ENCODE measurements around the gene CPT1A.

Gene CPT1A

DNA sequence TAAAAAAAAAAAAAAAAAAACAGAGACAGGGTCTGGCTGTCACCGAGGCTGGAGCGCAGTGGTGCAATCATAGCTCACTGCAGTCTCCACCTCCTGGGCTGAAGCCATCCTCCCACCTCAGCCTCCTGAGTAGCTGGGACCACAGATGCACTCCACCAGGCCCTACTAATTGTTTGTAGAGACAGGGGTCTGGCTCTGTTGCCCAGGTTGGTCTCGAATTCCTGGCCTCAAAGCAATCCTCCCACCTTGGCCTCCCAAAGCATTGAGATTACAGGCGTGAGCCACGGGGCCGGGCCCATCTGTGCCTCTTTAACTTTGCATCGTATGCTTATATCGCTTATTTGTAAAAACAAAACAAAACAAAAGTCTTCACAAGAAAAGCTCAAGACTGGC is 3.1 kb downstream of the CPT1A start:
- H3K4me3 ChIP-seq (ENCODE audit: low read length) = peak overlapping the region; percentile 74
- H3K9ac ChIP-seq (ENCODE audit: low read length) = peak overlapping the region; percentile 17
- no peaks in the 10 kb centered on the region for H3K9me3 ChIP-seq (ENCODE audit: control insufficient read depth, low read depth, low read length)
- H3K27ac ChIP-seq (ENCODE audit: low read length) = no peak overlapping the region
- no peaks in the 10 kb centered on the region for H3K36me3 ChIP-seq (ENCODE audit: control insufficient read depth, low read depth, low read length)
- H3K4me1 ChIP-seq (ENCODE audit: control insufficient read depth, low read depth, low read length) = peaks cover 22% of the 10 kb centered on the region
- H3K27me3 ChIP-seq (ENCODE audit: control insufficient read depth, insufficient read depth, low read length) = peaks cover 66% of the 10 kb centered on the region

DNA sequence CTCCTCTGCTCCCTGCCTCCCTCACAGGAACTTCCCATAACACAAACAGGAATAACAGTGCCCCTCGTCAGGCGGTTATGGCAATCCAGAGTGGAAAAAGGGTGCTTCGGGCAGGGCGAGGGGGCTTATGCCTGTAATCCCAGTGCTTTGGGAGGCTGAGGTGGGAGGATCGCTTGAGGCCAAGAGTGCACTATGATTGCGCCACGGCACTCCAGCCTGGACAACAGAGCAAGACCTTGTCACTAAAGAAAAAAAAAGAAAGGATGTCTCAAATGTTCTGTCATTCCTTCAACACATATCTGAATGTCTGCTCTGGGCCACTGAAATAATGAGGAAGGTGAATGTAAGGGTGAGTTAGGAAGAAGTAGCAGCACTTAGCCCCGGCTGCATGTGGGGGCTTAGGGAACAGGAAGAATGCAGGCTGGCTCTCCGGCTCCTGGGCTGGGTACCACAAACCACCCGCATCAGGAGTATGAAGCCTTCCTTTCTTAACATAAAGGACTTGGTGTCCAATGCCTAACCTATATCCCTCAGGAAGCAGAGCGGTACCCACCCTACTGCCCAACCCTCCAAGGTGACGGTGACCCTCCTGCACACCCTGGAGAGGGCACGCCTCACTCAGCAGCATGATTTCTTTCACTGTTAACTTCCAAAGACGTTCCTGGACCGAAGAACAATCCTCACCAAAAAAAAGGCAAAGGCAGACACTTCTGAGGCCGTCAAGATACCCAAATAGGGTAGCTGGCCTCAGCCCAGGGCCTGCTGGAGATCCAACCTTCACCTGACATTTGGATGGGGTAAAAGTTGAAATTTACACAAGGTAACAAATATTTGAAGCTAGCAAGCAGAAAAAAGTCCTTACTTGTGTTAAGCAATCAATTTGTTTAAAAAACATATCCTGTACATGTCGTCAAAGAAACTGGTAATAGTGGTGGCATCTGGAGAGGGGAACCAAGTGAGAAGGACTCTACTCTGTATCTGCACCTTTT is 3.8 kb downstream of the CPT1A start:
- peaks cover 17% of the 10 kb centered on the region for H3K4me1 ChIP-seq (ENCODE audit: control insufficient read depth, low read depth, low read length)
- H3K27me3 ChIP-seq (ENCODE audit: control insufficient read depth, insufficient read depth, low read length) = peaks cover 59% of the 10 kb centered on the region
- H3K36me3 ChIP-seq (ENCODE audit: control insufficient read depth, low read depth, low read length) = no peaks in the 10 kb centered on the region
- no peaks in the 10 kb centered on the region for H3K9me3 ChIP-seq (ENCODE audit: control insufficient read depth, low read depth, low read length)
- H3K27ac ChIP-seq (ENCODE audit: low read length) = no peak overlapping the region
- H3K9ac ChIP-seq (ENCODE audit: low read length) = no peak overlapping the region
- H3K4me3 ChIP-seq (ENCODE audit: low read length) = no peak overlapping the region

DNA sequence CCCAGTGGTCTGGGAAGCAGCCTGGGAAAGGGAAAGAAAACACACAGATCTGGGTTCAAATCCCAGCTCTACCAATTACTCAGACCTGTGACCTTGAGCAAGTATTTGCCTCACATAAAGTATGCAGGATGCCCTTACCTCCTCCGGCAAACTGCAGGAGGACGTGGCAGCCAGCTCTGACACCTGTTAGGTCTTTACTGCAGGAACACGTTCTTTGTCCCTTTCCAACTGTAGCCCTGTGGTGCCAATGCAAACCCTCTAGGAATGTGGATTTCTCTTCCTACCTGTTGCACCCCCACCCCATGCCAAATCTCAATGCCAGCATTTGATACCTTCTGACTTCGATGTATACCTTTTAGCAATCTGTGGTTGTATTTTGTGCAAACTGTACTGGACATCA is 6.0 kb downstream of the CPT1A start:
- H3K4me3 ChIP-seq (ENCODE audit: low read length) = no peak overlapping the region
- no peaks in the 10 kb centered on the region for H3K9me3 ChIP-seq (ENCODE audit: control insufficient read depth, low read depth, low read length)
- H3K27ac ChIP-seq (ENCODE audit: low read length) = no peak overlapping the region
- H3K9ac ChIP-seq (ENCODE audit: low read length) = no peak overlapping the region
- H3K27me3 ChIP-seq (ENCODE audit: control insufficient read depth, insufficient read depth, low read length) = peaks cover 39% of the 10 kb centered on the region
- H3K4me1 ChIP-seq (ENCODE audit: control insufficient read depth, low read depth, low read length) = peaks cover 22% of the 10 kb centered on the region
- no peaks in the 10 kb centered on the region for H3K36me3 ChIP-seq (ENCODE audit: control insufficient read depth, low read depth, low read length)

DNA sequence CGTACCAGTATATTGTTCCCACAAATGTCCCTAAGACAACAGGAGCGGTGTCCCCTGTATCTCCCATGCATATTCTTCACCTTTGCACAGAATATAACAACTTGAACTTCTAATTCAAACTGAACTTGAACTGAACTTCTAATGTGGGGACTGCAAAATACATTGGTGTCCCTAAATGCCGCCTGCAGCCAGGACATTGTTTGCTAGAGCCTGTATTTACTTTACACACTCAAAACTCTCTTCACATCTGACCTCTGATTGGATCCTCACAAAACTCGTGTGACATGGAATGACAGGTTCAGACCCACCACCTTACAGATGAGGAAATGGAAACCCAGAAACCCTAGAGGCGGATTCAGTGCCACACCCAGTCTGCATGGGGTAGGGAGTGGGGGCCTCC is 6.4 kb downstream of the CPT1A start:
- Histone ChIP-seq H3K27me3 (ENCODE audit: control insufficient read depth, insufficient read depth, low read length) (peaks cover 35% of the 10 kb centered on the region), H3K4me3 (ENCODE audit: low read length) (no peak overlapping the region), H3K36me3 (ENCODE audit: control insufficient read depth, low read depth, low read length) (no peaks in the 10 kb centered on the region), H3K4me1 (ENCODE audit: control insufficient read depth, low read depth, low read length) (peaks cover 21% of the 10 kb centered on the region), H3K9ac (ENCODE audit: low read length) (no peak overlapping the region), H3K9me3 (ENCODE audit: control insufficient read depth, low read depth, low read length) (no peaks in the 10 kb centered on the region), H3K27ac (ENCODE audit: low read length) (no peak overlapping the region)

DNA sequence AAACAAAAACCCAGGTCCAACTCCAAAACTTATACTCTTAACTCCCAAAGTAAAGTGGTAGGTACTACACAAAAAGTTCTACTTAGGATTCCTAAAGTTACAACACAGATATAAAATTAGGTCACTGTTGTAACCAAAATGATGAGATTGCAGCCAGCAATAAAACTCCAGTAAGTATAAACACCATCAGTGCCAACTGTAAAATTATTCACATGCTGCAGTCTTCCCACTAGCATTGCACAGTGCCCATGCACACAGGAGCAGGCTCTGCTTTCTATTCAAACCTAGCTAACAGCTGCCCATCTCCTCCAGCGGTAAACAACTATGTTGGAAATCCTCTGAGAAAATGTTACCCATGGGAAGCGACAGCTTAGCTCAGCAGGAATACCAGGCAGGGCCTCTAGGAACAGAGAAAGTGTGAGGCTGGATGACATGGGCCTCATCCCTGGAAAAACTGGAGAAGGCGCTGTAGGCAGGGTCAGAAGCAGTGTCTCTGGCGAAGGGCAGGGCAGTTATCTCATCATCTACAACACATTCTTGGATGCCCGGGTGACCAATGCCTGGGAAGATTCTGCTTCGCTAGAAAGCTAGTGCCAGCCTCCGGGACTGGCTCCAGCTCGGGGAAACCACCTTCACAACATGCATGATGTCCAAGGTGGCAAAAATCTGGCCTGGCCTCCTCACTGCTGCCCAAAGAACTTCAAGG is 9.1 kb downstream of the CPT1A start:
- no peak overlapping the region for H3K27ac ChIP-seq (ENCODE audit: low read length)
- no peak overlapping the region for H3K4me3 ChIP-seq (ENCODE audit: low read length)
- no peaks in the 10 kb centered on the region for H3K36me3 ChIP-seq (ENCODE audit: control insufficient read depth, low read depth, low read length)
- H3K4me1 ChIP-seq (ENCODE audit: control insufficient read depth, low read depth, low read length) = peaks cover 6% of the 10 kb centered on the region
- no peak overlapping the region for H3K9ac ChIP-seq (ENCODE audit: low read length)
- no peaks in the 10 kb centered on the region for H3K9me3 ChIP-seq (ENCODE audit: control insufficient read depth, low read depth, low read length)
- peaks cover 10% of the 10 kb centered on the region for H3K27me3 ChIP-seq (ENCODE audit: control insufficient read depth, insufficient read depth, low read length)

DNA sequence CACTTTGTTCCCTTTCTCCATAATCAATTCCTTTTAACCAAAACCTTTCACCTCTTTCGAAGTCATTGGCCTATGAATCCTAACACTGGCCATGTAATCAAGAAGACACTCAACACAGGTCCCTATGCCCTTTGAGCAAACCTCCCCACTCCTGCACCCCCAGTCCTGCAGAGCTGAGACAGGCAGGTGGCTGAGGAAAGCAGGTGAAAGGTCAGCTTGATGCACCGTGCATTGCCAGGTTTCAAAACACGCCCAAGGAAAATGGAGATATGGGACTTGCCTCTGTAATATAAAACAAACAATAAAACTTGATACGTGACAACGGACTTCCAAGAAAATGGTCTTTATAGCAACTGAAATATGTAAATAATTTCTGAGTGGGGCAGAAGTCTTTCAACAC is 10.6 kb downstream of the CPT1A start:
- Histone ChIP-seq H3K27me3 (ENCODE audit: control insufficient read depth, insufficient read depth, low read length) (no peaks in the 10 kb centered on the region), H3K9me3 (ENCODE audit: control insufficient read depth, low read depth, low read length) (no peaks in the 10 kb centered on the region), H3K4me1 (ENCODE audit: control insufficient read depth, low read depth, low read length) (peaks cover 6% of the 10 kb centered on the region), H3K36me3 (ENCODE audit: control insufficient read depth, low read depth, low read length) (no peaks in the 10 kb centered on the region), H3K4me3 (ENCODE audit: low read length) (no peak overlapping the region), H3K27ac (ENCODE audit: low read length) (no peak overlapping the region), H3K9ac (ENCODE audit: low read length) (no peak overlapping the region)

DNA sequence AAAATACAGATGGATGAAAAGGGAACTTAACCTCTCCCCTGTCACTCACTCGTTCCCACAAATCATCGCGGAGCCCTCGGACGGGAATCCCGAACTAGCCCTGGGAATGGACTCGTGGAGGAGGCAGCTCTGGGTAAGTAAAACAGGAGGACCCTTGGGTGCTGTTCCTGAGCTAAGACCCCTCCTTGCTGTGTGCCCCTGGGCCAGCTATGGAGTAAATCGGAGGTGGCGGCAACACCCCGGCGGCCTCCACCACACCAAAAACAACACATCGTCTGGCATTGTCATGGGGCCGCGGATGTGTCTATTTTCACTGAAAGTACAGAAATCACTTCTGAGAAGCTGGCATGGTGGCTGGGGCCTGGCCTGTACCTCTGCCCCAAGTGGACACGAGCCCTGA is 12.1 kb downstream of the CPT1A start:
- H3K27me3 ChIP-seq (ENCODE audit: control insufficient read depth, insufficient read depth, low read length) = no peaks in the 10 kb centered on the region
- H3K27ac ChIP-seq (ENCODE audit: low read length) = no peak overlapping the region
- H3K9ac ChIP-seq (ENCODE audit: low read length) = no peak overlapping the region
- H3K36me3 ChIP-seq (ENCODE audit: control insufficient read depth, low read depth, low read length) = no peaks in the 10 kb centered on the region
- H3K4me1 ChIP-seq (ENCODE audit: control insufficient read depth, low read depth, low read length) = peaks cover 6% of the 10 kb centered on the region
- H3K4me3 ChIP-seq (ENCODE audit: low read length) = no peak overlapping the region
- H3K9me3 ChIP-seq (ENCODE audit: control insufficient read depth, low read depth, low read length) = no peaks in the 10 kb centered on the region

DNA sequence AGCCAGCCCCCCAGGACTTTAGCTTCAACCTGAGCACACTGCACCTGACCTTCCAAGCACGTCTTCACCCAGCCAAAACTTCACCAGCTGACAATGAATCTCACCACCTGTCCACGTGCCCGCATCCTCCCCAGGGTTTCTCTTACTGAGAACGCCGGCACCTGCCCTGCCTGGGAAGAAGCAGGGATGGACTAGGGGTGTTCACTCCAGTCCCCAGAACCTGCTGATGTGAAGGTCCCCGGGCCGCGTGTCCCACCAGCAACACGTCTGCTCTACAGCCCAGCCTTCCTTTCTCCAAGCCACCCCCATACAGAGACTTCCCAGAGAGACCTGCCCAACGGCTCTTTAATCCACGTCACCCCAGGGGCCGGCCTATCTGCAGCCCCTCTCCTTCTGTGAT is 12.8 kb downstream of the CPT1A start:
- peaks cover 6% of the 10 kb centered on the region for H3K4me1 ChIP-seq (ENCODE audit: control insufficient read depth, low read depth, low read length)
- no peaks in the 10 kb centered on the region for H3K27me3 ChIP-seq (ENCODE audit: control insufficient read depth, insufficient read depth, low read length)
- no peak overlapping the region for H3K27ac ChIP-seq (ENCODE audit: low read length)
- no peak overlapping the region for H3K9ac ChIP-seq (ENCODE audit: low read length)
- no peak overlapping the region for H3K4me3 ChIP-seq (ENCODE audit: low read length)
- H3K9me3 ChIP-seq (ENCODE audit: control insufficient read depth, low read depth, low read length) = no peaks in the 10 kb centered on the region
- no peaks in the 10 kb centered on the region for H3K36me3 ChIP-seq (ENCODE audit: control insufficient read depth, low read depth, low read length)

DNA sequence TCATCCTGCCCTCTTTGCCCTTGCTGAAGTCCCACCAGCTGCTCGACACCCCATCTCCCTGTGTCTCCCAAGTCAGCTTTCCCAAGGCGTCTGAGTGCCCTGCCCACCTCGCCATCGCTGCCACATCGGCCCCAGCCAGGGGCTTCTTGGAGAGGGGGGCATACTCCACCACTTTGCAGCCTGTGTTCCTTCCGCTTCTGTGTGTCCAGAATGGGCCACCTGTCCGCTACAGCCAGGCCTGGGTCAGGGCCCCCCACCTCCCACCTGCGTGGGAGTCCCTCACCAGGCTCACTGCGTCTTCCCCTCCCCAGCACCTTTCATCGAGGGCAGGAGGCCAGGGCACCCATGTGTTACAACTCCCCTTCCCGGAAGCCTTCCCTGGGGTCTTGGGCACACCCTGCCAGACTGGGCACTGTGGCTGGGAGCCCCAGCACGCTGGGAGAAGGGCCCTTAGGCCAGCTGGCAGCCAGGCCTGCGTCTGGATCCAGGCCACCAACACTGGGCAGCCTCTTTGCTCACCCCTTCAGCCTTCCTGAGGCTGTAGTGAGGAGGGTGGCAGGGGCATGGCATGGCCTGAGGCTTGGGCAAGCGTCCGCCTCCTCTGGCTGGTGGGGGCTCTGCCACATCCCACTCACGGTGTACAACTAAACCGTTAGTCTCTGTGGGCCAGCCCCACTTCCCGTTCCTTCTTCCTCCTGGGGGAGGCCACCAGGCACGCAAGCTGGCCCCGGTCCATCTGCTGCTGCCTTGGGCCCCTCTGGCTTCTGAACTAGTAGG is 13.4 kb downstream of the CPT1A start:
- H3K27ac ChIP-seq (ENCODE audit: low read length) = no peak overlapping the region
- no peaks in the 10 kb centered on the region for H3K27me3 ChIP-seq (ENCODE audit: control insufficient read depth, insufficient read depth, low read length)
- no peaks in the 10 kb centered on the region for H3K36me3 ChIP-seq (ENCODE audit: control insufficient read depth, low read depth, low read length)
- no peaks in the 10 kb centered on the region for H3K9me3 ChIP-seq (ENCODE audit: control insufficient read depth, low read depth, low read length)
- no peak overlapping the region for H3K4me3 ChIP-seq (ENCODE audit: low read length)
- H3K9ac ChIP-seq (ENCODE audit: low read length) = no peak overlapping the region
- peaks cover 6% of the 10 kb centered on the region for H3K4me1 ChIP-seq (ENCODE audit: control insufficient read depth, low read depth, low read length)

DNA sequence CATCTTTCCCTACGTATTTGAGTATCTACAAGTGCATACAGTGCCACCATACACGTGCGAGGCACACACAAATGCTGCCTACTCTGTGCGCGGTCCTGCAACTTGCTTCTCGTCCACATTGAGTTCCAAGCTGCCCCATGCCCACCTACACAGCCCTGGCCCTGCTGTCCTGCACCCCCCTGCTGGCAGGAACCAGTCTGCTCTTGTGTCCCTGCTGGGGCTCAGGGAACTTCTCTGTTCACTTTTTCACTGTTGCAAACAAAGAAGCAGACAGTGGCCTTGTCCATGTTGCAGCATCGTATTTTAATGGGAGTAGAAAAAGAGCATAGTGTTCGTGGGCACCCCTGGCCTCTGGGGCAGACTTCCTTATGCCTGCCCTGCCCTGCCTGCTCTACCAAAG is 14.0 kb downstream of the CPT1A start:
- Histone ChIP-seq H3K36me3 (ENCODE audit: control insufficient read depth, low read depth, low read length) (no peaks in the 10 kb centered on the region), H3K27me3 (ENCODE audit: control insufficient read depth, insufficient read depth, low read length) (no peaks in the 10 kb centered on the region), H3K4me3 (ENCODE audit: low read length) (no peak overlapping the region), H3K27ac (ENCODE audit: low read length) (no peak overlapping the region), H3K9ac (ENCODE audit: low read length) (no peak overlapping the region), H3K9me3 (ENCODE audit: control insufficient read depth, low read depth, low read length) (no peaks in the 10 kb centered on the region), H3K4me1 (ENCODE audit: control insufficient read depth, low read depth, low read length) (peaks cover 6% of the 10 kb centered on the region)

DNA sequence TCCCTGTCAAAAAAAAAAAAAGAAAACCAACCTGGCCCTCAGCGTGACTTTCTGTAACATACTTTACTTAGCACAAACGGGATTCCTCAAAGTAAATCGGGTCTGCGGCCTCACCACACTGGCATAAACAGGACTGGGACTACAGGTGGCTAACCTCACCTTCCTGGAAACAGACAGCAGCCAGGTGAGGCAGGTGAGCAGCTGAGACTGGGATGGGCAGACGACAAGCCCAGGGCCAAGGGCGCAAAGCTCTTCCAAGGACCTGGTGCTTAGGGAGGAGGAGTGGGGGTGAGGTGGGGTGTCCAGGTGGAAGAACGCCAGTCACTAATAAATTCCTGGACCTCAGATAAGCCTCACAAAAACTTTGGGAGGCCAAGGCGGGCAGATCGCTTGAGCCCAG is 15.0 kb downstream of the CPT1A start:
- peaks cover 6% of the 10 kb centered on the region for H3K4me1 ChIP-seq (ENCODE audit: control insufficient read depth, low read depth, low read length)
- H3K27me3 ChIP-seq (ENCODE audit: control insufficient read depth, insufficient read depth, low read length) = no peaks in the 10 kb centered on the region
- H3K27ac ChIP-seq (ENCODE audit: low read length) = no peak overlapping the region
- H3K4me3 ChIP-seq (ENCODE audit: low read length) = no peak overlapping the region
- H3K36me3 ChIP-seq (ENCODE audit: control insufficient read depth, low read depth, low read length) = no peaks in the 10 kb centered on the region
- H3K9me3 ChIP-seq (ENCODE audit: control insufficient read depth, low read depth, low read length) = no peaks in the 10 kb centered on the region
- H3K9ac ChIP-seq (ENCODE audit: low read length) = no peak overlapping the region

Data from iPS-18a (cell line).